ENCODE measurements around the gene ENOX1.
"Not testable (repeated sequence)": the region's sequence is repeated elsewhere in the genome, so short reads cannot be mapped to it uniquely, and the experiment has no call there.

ENOX1 gene

DNA sequence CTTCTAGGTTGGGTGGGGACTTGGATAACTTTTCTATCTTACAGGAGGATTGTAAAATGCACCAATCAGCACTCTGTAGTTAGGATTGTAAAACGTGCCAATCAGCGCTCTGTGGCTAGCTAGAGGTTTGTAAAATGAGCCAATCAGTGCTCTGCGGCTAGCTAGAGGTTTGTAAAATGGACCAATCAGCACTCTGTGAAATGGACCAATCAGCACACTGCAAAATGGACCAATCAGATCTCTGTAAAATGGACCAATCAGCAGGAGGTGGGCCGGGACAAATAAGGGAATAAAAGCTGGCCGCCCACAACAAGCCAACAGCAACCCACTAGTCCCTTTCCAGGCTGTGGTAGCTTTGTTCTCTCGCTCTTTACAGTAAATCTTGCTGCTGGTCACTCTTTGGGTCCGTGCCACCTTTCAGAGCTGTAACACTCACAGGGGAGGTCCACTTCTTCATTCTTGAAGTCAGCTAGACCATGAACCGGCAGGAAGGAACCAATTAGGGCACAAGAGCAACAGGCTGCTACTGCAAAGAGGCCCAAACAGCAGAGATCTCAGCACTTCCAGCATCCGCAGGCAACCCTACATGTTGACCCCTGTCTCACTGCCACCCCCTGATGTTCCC lies 606.6 kb downstream of the ENOX1 start:
- TF ChIP-seq, protein P1, sequence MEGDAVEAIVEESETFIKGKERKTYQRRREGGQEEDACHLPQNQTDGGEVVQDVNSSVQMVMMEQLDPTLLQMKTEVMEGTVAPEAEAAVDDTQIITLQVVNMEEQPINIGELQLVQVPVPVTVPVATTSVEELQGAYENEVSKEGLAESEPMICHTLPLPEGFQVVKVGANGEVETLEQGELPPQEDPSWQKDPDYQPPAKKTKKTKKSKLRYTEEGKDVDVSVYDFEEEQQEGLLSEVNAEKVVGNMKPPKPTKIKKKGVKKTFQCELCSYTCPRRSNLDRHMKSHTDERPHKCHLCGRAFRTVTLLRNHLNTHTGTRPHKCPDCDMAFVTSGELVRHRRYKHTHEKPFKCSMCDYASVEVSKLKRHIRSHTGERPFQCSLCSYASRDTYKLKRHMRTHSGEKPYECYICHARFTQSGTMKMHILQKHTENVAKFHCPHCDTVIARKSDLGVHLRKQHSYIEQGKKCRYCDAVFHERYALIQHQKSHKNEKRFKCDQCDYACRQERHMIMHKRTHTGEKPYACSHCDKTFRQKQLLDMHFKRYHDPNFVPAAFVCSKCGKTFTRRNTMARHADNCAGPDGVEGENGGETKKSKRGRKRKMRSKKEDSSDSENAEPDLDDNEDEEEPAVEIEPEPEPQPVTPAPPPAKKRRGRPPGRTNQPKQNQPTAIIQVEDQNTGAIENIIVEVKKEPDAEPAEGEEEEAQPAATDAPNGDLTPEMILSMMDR (IDR thresholded peaks at IDR 0.05; ENCODE audit: insufficient read depth, low read depth, low read length, missing control alignments), result no peak
- no peak overlapping the region for H3K4me3 ChIP-seq (ENCODE audit: low read depth, low read length)
- DNase-seq (ENCODE audit: low read depth), result no peak

DNA sequence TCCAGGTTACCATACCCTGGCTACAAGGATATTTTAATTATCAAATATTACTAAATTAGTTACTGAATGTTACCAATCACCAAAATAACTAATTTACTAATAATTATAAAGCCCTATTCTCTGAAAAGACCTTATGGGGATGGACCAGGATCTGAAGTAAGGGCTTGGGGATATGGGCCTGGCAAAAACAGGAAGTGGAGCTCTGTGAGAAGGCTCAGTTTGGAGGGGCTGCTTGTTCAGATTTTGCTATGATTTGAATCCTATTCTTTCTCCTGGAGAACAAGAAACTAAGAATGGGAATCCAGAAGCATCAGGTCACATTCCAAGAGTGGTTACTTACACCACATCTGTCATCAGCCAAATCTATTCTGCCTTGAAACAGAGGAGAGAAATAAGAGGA lies 615.3 kb downstream of the ENOX1 start:
- TF ChIP-seq, protein P1 (IDR thresholded peaks at IDR 0.05; ENCODE audit: insufficient read depth, low read depth, low read length, missing control alignments), result no peak
- no peak overlapping the region for H3K4me3 ChIP-seq (ENCODE audit: low read depth, low read length)
- no peak for DNase-seq (ENCODE audit: low read depth)

DNA sequence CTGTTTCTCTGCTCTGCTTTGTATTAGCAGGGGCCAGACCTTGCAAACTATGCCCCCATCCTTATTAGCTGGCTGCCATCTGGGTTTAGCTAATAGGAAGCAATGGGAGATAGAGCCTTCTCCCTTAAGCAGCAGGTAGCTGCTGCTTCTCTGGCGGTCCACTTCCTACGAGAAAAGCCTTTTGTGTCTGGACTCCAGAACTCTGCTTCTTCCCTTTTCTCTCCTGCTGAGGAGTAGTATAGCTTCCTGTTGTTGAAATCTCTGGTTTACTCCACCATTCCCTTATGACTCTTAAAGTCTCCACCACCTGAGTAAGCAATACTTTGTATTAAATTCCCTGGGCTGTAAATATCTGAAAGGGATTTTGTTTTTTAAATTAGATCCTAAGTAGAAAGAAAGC lies 616.3 kb downstream of the ENOX1 start:
- H3K4me3 ChIP-seq (ENCODE audit: low read depth, low read length), result no peak overlapping the region
- no peak for DNase-seq (ENCODE audit: low read depth)
- TF ChIP-seq, protein P1 (IDR thresholded peaks at IDR 0.05; ENCODE audit: insufficient read depth, low read depth, low read length, missing control alignments), result no peak

DNA sequence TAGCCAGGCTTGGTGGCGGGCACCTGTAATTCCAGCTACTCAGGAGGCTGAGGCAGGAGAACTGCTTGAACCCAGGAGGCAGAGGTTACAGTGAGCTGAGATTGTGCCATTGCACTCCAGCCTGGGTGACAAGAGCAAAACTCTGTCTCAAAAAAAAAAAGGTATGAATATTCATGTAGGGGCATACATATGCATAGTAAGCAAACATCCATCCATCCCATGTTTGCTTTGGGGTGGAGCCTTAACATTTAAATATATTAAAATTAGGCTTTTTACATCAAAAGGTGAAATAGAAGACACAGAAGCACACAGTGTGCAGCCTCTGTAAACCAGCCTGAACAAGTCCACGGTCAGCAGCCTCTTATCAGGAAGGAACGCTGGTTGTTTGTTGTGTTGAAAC lies 618.3 kb downstream of the ENOX1 start:
- H3K4me3 ChIP-seq (ENCODE audit: low read depth, low read length); DNase-seq (ENCODE audit: low read depth): not testable (repeated sequence)

DNA sequence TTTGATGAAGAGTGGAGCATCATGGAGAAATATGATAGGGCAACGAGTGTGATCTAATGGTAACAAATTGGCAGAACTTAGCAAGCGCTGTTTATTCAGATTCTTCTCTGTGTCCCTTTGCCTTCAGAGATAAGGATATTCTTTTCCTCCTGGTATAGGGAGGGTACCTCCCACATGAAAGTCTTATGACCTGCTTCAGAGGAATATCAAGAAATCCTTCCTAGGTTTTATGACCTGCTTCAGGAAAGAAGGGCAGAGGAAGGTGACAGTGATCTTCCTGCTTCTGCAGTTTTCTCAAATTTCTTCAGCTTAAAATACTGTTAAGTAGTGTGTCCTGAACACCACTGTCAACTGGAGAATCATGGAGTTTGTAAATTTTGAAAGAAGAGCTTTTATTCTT lies 619.0 kb downstream of the ENOX1 start:
- DNase-seq (ENCODE audit: low read depth), result no peak
- H3K4me3 ChIP-seq (ENCODE audit: low read depth, low read length), result no peak overlapping the region
- TF ChIP-seq, protein P1 (IDR thresholded peaks at IDR 0.05; ENCODE audit: insufficient read depth, low read depth, low read length, missing control alignments), result no peak

DNA sequence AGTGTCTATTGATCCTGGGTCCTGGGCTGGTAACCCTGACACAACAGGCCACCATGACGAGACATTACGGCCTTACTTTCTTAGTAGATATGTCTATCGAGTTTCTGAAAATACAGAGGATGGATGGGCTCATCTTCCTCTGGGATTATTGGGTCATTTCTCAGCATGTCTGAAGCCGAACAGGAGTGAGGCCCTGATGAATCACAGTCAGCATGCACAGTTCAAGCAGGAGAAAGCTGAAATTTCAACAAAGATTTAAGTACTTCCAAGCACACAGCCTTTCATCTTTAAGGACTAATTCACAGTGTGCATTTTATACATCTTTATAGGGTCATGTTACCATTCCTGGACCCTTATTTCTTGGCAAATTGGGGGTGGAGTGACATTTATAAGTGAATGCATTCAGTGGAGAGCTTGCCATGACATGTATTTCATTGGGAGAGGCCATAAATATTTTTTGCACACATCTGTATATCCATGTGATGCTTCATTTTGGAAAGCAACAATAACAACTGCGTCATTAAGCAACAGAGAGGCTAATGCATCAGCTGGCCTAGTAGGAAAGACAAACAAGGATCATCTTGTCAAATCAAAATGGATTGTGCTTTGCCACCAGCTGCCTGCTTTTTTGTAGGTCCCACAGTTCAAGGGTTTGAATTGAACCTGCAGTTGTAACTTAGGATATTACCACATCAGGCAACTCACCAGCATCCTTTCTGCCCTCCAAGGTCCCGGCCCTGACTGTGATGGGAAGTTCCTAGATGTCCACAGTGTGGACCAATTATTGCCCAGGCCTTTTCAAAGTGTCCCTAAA lies 619.9 kb downstream of the ENOX1 start:
- TF ChIP-seq, protein P1 (IDR thresholded peaks at IDR 0.05; ENCODE audit: insufficient read depth, low read depth, low read length, missing control alignments), result no peak
- no peak for DNase-seq (ENCODE audit: low read depth)
- no peak overlapping the region for H3K4me3 ChIP-seq (ENCODE audit: low read depth, low read length)
